ENCODE results near the gene CPNE5.

DNA sequence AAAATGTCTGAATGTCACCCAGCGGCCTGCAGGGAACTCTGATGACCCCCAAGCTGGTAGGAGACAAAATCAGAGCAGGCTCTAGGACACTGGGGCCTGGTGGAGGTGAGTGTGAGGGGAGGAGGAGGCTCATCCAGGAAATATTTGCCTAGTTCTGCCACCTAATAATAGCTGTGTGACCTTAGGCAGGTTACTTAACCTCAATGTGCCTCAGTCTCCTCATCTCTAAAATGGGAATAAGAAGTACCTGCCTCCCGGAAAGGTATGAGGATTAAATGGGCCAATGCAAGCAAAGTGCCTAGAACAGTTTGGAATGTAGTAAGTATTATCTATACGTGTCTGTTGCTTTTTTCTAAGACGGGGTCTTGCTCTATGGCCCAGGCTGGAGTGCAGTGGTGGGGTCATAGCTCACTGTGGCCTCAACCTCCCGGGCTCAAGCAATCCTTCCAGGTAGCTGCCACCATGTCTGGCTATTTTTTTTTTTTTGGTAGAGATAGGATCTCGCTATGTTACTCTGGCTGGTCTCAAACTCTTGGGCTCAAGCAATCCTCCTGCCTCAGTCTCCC, 81.2 kb downstream of the CPNE5 start:
- no peak for TF ChIP-seq ZNF232 (CRISPR knock-in tag; IDR thresholded peaks at IDR 0.05)
- TF ChIP-seq BHLHE40 (IDR thresholded peaks at IDR 0.05; ENCODE audit: low read length): no peak
- no peak for TF ChIP-seq POLR2AphosphoS5 (IDR thresholded peaks at IDR 0.05; ENCODE audit: control insufficient read depth, insufficient read depth, low read depth, low read length)
